ENCODE results near the gene GRAMD1B. TPM values are rescaled to one million over a fixed set of nuclear protein-coding genes. Genes with fewer than 3 reads are reported as not detected.

Gene GRAMD1B
- total RNA-seq, 1 experiment from 2014 or later = 82.1 TPM

- no peaks in the 10 kb centered on the region for H4K20me1 ChIP-seq (ENCODE audit: low read length)
- intact Hi-C loops (cut with micrococcal nuclease) = loop anchor here (10.0 kb wide), 1 partner anchor 146 kb away; no protein-coding TSS in a partner anchor
- H3K4me2 ChIP-seq (ENCODE audit: low read length) = no peak overlapping the region
- no peaks in the 10 kb centered on the region for H3K79me2 ChIP-seq (ENCODE audit: low read length)
- BruUV-seq (replicated peaks) = no TSS peak
- TF ChIP-seq EZH2phosphoT487 (IDR thresholded peaks at IDR 0.05; ENCODE audit: borderline replicate concordance, low read length) (no peak), CTCF (conservative IDR thresholded peaks at IDR 0.05; ENCODE audit: low read depth, low read length) (no peak), EZH2 (IDR thresholded peaks at IDR 0.05; ENCODE audit: low read length, unreplicated experiment) (no peak)
- ChIA-PET POLR2A (ENCODE audit: unreplicated experiment) (interaction anchor here (0.6 to 0.8 kb wide), 2 partner anchors 15 to 19 kb away, joined by 4 read pairs; no protein-coding TSS in a partner anchor), CTCF (interaction anchor here (1.2 to 2.8 kb wide), 3 partner anchors 42 to 70 kb away, joined by 4 to 67 read pairs (median 8); no protein-coding TSS in a partner anchor)
- no peaks in the 10 kb centered on the region for H3K9me2 ChIP-seq (replicated peaks; ENCODE audit: low read length)
- H3K27me3 ChIP-seq (ENCODE audit: low read length) = no peaks in the 10 kb centered on the region
- no peaks in the 10 kb centered on the region for H3K36me3 ChIP-seq (ENCODE audit: low read depth, low read length)
- H3K4me3 ChIP-seq (ENCODE audit: low read length) = no peak overlapping the region
- H3K9ac ChIP-seq (ENCODE audit: low read length) = peak overlapping the region; percentile 58; the same call in 1 of the 2 replicates
- no peak overlapping the region for H3K27ac ChIP-seq (ENCODE audit: low read length)
- peak; percentile 8; the same call in 1 of the 2 replicates for ATAC-seq
- 0 out of 2 replicates have a peak overlapping the region, but pooled peaks have one; percentile 9 for H2AFZ ChIP-seq (ENCODE audit: low read length)
- H3K4me1 ChIP-seq (ENCODE audit: insufficient read depth, low read length) = peaks cover 19% of the 10 kb centered on the region
- no peaks in the 10 kb centered on the region for H3F3A ChIP-seq (ENCODE audit: low read length, unreplicated experiment)
- no peak for DNase-seq
- no peaks in the 10 kb centered on the region for H3K9me3 ChIP-seq (ENCODE audit: low read length)
Measured at GRCh38 chr11:123408619-123409455, 21.2 kb upstream of the GRAMD1B start.

DNA sequence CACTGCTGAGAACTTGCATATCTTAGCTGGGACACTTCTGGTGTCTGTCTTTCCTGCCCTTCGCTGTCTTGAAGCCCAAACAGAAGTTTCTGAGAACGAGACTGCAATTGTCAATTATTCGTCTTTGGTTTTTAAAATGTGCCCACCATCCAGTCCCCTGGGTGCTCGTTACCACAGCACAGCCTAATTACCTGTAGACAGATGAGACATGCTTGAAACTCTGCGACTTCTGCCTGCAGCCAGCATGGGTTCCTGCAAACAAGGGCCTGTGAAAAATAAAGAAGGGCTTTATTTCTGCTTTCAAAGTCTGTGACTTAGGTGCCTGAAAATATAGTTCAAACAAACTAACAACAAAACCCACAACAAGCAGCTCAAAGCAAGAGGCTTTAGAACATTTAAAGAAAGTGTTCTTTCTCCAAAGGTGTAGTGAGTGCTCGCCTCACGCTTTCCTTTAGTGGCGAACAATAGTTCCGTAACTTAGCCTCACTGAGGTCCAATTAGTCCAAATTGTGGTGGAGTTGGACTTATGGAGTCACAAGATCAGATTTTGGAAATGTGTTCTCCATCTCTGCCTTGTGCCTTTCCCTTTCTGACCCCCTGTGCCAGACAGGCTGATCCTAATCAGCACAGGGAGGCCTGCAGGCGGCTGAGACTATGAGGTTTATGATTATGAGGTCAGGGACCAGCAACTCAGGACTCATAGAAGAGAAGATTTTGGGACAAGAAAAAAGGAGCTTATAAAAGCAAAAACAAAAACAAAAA lies 20.4 kb upstream of the GRAMD1B start:
- H3F3A ChIP-seq (ENCODE audit: low read length, unreplicated experiment) = no peaks in the 10 kb centered on the region
- no peaks in the 10 kb centered on the region for H3K36me3 ChIP-seq (ENCODE audit: low read depth, low read length)
- no peak for DNase-seq
- H4K20me1 ChIP-seq (ENCODE audit: low read length) = no peaks in the 10 kb centered on the region
- peaks cover 19% of the 10 kb centered on the region for H3K4me1 ChIP-seq (ENCODE audit: insufficient read depth, low read length)
- no peaks in the 10 kb centered on the region for H3K9me3 ChIP-seq (ENCODE audit: low read length)
- ATAC-seq = no peak
- BruUV-seq (replicated peaks) = no TSS peak
- H3K9ac ChIP-seq (ENCODE audit: low read length) = no peak overlapping the region
- no peaks in the 10 kb centered on the region for H3K27me3 ChIP-seq (ENCODE audit: low read length)
- H3K9me2 ChIP-seq (replicated peaks; ENCODE audit: low read length) = no peaks in the 10 kb centered on the region
- H3K4me3 ChIP-seq (ENCODE audit: low read length) = no peak overlapping the region
- no peak overlapping the region for H3K4me2 ChIP-seq (ENCODE audit: low read length)
- H3K79me2 ChIP-seq (ENCODE audit: low read length) = no peaks in the 10 kb centered on the region
- no peak overlapping the region for H3K27ac ChIP-seq (ENCODE audit: low read length)
- intact Hi-C loops (cut with micrococcal nuclease) = loop anchor here (10.0 kb wide), 1 partner anchor 145 kb away; no protein-coding TSS in a partner anchor
- TF ChIP-seq EZH2 (IDR thresholded peaks at IDR 0.05; ENCODE audit: low read length, unreplicated experiment) (no peak), CTCF (conservative IDR thresholded peaks at IDR 0.05; ENCODE audit: low read depth, low read length) (no peak), EZH2phosphoT487 (IDR thresholded peaks at IDR 0.05; ENCODE audit: borderline replicate concordance, low read length) (no peak)
- CTCF ChIA-PET = interaction anchor here (0.7 kb wide), 1 partner anchor 10 kb away, joined by 3 read pairs; no protein-coding TSS in a partner anchor
- no peak overlapping the region for H2AFZ ChIP-seq (ENCODE audit: low read length)
- POLR2A ChIA-PET (ENCODE audit: unreplicated experiment) = no interaction called here
